Mesendoderm (in vitro differentiated cells): Measurements from ENCODE around the gene TRPM3.

Experiments used
- DNase-seq: peaks from one replicate; pipeline ENCODE4 v3.0.0; 2013
- H2AK5ac ChIP-seq: 2 replicates; pipeline ENCODE4 v1.6.1; 2013; ENCODE audit warnings: low read length, inconsistent platforms
- H2BK120ac ChIP-seq: 2 replicates; pipeline ENCODE4 v1.6.1; 2013; ENCODE audit warnings: low read depth, mild to moderate bottlenecking, low read length, moderate library complexity, mixed read lengths
- H2BK15ac ChIP-seq: replicated peaks from 2 replicates; pipeline ENCODE4 v1.6.1; 2013; ENCODE audit warnings: low read depth, mild to moderate bottlenecking, moderate library complexity
- H2BK5ac ChIP-seq: 2 replicates; pipeline ENCODE4 v1.6.1; 2013; ENCODE audit warnings: low read length, inconsistent platforms
- H3K18ac ChIP-seq: 2 replicates; pipeline ENCODE4 v1.6.1; 2013; ENCODE audit warnings: mild to moderate bottlenecking, low read length, mixed read lengths
- H3K23ac ChIP-seq: one replicate; pipeline ENCODE4 v1.6.1; 2013; ENCODE audit warnings: low read length
- H3K27ac ChIP-seq: 2 replicates; pipeline ENCODE4 v1.5.1; 2013; ENCODE audit warnings: low read depth, mild to moderate bottlenecking, inconsistent platforms, low read length, moderate library complexity
- H3K27me3 ChIP-seq: 2 replicates; pipeline ENCODE4 v1.6.1; 2013; ENCODE audit warnings: low read length, control low read depth, mild to moderate bottlenecking, inconsistent platforms; ENCODE audit not compliant: insufficient read depth, poor library complexity
- H3K36me3 ChIP-seq: 2 replicates; pipeline ENCODE4 v1.6.1; 2013; ENCODE audit warnings: low read length, inconsistent platforms; ENCODE audit not compliant: control insufficient read depth, insufficient read depth
- H3K4ac ChIP-seq: one replicate; pipeline ENCODE4 v1.6.1; 2013; ENCODE audit warnings: low read depth, mild to moderate bottlenecking, low read length, moderate library complexity
- H3K4me1 ChIP-seq: 2 replicates; pipeline ENCODE4 v1.6.1; 2013; ENCODE audit warnings: low read depth, low read length, inconsistent platforms; ENCODE audit not compliant: control insufficient read depth
- H3K4me2 ChIP-seq: 2 replicates; pipeline ENCODE4 v1.6.1; 2013; ENCODE audit warnings: low read length
- H3K4me3 ChIP-seq: 2 replicates; pipeline ENCODE4 v1.5.1; 2013; ENCODE audit warnings: mild to moderate bottlenecking, low read length
- H3K56ac ChIP-seq: one replicate; pipeline ENCODE4 v1.6.1; 2013; ENCODE audit warnings: low read length
- H3K79me1 ChIP-seq: 2 replicates; pipeline ENCODE4 v1.6.1; 2013; ENCODE audit warnings: low read length, inconsistent platforms
- H3K79me2 ChIP-seq: 2 replicates; pipeline ENCODE4 v1.6.1; 2013; ENCODE audit warnings: mild to moderate bottlenecking, low read length; ENCODE audit not compliant: control insufficient read depth, insufficient read depth
- H3K9ac ChIP-seq: 2 replicates; pipeline ENCODE4 v1.6.1; 2013; ENCODE audit warnings: low read length, inconsistent platforms
- H4K5ac ChIP-seq: one replicate; pipeline ENCODE4 v1.6.1; 2013; ENCODE audit warnings: low read length
- H4K8ac ChIP-seq: one replicate; pipeline ENCODE4 v1.6.1; 2013; ENCODE audit warnings: low read depth, mild to moderate bottlenecking, control low read depth, low read length, moderate library complexity
- WGBS: extraction: QIAGEN DNeasy Blood & Tissue Kit; methylation state at CpG from one replicate; pipeline ENCODE4 v1.1.7; 2013; ENCODE audit warnings: low lambda C conversion rate, missing lambda C conversion rate; ENCODE audit not compliant: insufficient coverage; ENCODE audit errors: extremely low coverage; 5-methylcytosine and 5-hydroxymethylcytosine counted together

TRPM3 gene

DNA sequence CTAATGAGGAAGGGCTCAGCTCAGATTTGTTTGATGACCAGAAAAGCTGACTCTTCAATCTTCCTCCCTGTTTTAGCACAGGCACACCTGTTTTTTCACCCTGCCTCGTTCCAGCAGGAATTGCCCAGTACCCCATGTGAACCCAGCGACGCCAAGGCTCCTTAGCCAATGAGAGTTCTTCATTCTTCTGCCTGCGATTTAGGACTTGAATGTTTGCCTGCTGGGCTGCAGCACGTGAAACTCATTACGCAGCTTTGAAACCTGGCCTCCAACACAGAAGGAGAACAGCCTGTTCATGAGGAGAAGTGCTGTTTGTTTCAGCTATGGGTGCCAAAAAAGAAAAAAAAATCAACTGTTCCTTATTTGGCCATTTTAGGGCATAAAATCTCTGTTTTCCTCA, 315.5 kb downstream of the TRPM3 start:
- no peak for DNase-seq

DNA sequence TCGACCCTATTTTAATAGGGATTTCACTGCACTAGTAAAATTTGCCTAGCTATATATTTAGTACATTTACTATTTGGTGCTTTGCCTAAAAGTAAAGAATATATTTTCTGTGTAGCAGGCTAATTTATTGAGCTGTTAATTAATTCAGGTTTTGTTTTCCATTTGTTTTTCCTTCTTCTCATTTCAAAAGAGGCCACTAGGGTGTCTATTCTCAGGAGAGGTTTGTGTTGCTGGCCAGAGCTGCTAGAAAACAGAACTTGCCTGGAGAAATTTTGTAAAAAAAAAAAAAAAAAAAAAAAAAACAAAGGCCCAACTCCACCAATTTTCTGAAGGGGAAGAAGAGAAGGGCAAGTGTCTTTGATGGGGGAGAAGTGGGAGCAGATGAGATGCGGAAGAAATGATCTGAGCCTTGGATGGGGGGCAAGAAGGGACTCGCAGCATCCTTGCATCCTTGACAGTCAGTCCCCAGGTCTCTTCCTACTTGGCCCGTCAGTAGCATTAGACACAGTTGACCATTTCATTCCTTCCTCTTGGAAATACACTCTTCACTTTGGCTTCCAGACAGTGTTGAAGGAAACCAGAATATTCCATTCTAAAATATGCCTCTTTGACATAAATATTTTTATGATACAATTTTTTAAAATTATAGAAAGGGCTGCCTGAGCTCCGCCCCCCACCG, 318.5 kb downstream of the TRPM3 start:
- Histone ChIP-seq H3K4me2 (no peak overlapping the region), H3K9ac (no peak overlapping the region), H3K36me3 (no peaks in the 10 kb centered on the region), H4K5ac (no peak overlapping the region), H3K18ac (no peak overlapping the region), H3K27ac (no peak overlapping the region), H4K8ac (no peak overlapping the region), H3K23ac (no peak overlapping the region), H2BK15ac (no peak overlapping the region), H3K4me1 (no peaks in the 10 kb centered on the region), H3K4me3 (no peak overlapping the region), H3K79me2 (no peaks in the 10 kb centered on the region), H3K4ac (no peak overlapping the region), H3K27me3 (no peaks in the 10 kb centered on the region), H3K56ac (no peak overlapping the region), H2BK120ac (no peak overlapping the region), H2AK5ac (no peak overlapping the region), H2BK5ac (no peak overlapping the region), H3K79me1 (no peaks in the 10 kb centered on the region)
- DNase-seq, result no peak
- WGBS, result no CpG with 5 or more reads among the region's 6 CpGs

More for the DNA sequence above, 315.5 kb downstream of the TRPM3 start:
- Histone ChIP-seq H3K9ac (no peak overlapping the region), H3K18ac (no peak overlapping the region), H3K27me3 (no peaks in the 10 kb centered on the region), H3K27ac (no peak overlapping the region), H2AK5ac (no peak overlapping the region), H2BK5ac (no peak overlapping the region), H3K79me1 (no peaks in the 10 kb centered on the region), H3K4me2 (no peak overlapping the region), H3K36me3 (no peaks in the 10 kb centered on the region), H3K4ac (no peak overlapping the region), H3K4me1 (no peaks in the 10 kb centered on the region), H3K23ac (no peak overlapping the region), H2BK120ac (no peak overlapping the region), H3K79me2 (no peaks in the 10 kb centered on the region), H2BK15ac (no peak overlapping the region), H4K8ac (no peak overlapping the region), H4K5ac (no peak overlapping the region), H3K4me3 (no peak overlapping the region), H3K56ac (no peak overlapping the region)
- no CpG with 5 or more reads among the region's 6 CpGs for WGBS

DNA sequence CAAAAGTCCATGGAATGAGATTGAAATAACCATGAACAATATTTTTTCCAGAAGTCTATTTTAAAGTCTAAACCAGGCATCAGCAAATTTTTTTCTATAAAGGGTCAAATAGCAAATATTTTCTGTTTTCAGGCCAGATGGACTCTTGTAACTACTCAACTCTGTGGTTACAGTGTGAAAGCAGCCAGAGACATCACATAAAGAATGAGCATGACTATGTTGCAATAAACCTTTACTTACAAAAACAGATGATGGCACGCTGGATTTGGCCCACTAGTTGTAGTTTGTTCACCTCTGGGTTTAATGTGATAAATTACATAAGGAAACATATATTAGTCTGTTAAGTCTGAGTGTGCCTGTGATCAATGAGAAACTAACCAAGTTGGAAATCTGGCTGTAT, 319.2 kb downstream of the TRPM3 start:
- Histone ChIP-seq H3K23ac (no peak overlapping the region), H3K27me3 (no peaks in the 10 kb centered on the region)

DNA sequence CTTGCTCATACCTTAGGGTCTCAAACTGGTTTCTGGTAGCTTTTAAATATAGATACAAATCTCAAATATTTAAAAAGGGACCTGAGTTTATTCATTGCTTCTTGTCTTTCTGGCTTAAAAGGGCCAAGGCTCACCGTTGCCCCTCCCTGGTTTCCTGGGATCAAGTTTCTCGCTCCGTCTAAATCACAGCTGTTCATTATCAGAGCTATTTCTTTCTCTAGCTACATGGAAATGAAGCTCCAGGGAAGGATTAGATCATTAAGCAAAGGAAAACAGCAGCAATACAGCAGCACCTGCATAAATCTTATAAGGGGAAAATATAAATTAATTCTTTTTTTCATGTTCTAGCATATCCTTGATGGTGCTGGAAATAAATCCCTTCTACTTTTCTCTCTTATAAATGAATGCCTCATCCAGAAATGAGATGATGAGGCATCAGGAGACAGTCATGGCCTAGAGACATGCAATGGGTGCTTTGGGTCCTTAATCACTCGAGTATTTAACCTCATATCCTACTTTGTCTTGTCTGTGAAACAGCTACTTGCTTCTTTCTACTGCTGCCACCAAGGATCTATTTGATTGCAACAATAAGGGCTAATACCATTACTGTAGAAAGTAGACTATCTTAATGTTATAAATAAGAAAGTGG, 320.1 kb downstream of the TRPM3 start:
- Histone ChIP-seq H3K36me3 (no peaks in the 10 kb centered on the region), H3K79me2 (no peaks in the 10 kb centered on the region), H2BK120ac (no peak overlapping the region), H4K8ac (no peak overlapping the region), H4K5ac (no peak overlapping the region), H3K18ac (no peak overlapping the region), H3K27ac (no peak overlapping the region), H3K4ac (no peak overlapping the region), H3K27me3 (no peaks in the 10 kb centered on the region), H2BK5ac (no peak overlapping the region), H2BK15ac (no peak overlapping the region), H3K9ac (no peak overlapping the region), H3K4me2 (no peak overlapping the region), H3K4me1 (no peaks in the 10 kb centered on the region), H3K23ac (no peak overlapping the region), H3K79me1 (no peaks in the 10 kb centered on the region), H3K4me3 (no peak overlapping the region), H2AK5ac (no peak overlapping the region), H3K56ac (no peak overlapping the region)
- no CpG with 5 or more reads among the region's 4 CpGs for WGBS
- no peak for DNase-seq

More for the DNA sequence above, 319.2 kb downstream of the TRPM3 start:
- Histone ChIP-seq H3K36me3 (no peaks in the 10 kb centered on the region), H2BK120ac (no peak overlapping the region), H3K27ac (no peak overlapping the region), H3K4me2 (no peak overlapping the region), H3K4me3 (no peak overlapping the region), H2BK5ac (no peak overlapping the region), H2AK5ac (no peak overlapping the region), H3K79me2 (no peaks in the 10 kb centered on the region), H3K4ac (no peak overlapping the region), H3K18ac (no peak overlapping the region), H4K5ac (no peak overlapping the region), H2BK15ac (no peak overlapping the region), H3K9ac (no peak overlapping the region), H3K79me1 (no peaks in the 10 kb centered on the region), H3K56ac (no peak overlapping the region), H3K4me1 (no peaks in the 10 kb centered on the region), H4K8ac (no peak overlapping the region)
- no CpG with 5 or more reads among the region's 1 CpG for WGBS
- no peak for DNase-seq

DNA sequence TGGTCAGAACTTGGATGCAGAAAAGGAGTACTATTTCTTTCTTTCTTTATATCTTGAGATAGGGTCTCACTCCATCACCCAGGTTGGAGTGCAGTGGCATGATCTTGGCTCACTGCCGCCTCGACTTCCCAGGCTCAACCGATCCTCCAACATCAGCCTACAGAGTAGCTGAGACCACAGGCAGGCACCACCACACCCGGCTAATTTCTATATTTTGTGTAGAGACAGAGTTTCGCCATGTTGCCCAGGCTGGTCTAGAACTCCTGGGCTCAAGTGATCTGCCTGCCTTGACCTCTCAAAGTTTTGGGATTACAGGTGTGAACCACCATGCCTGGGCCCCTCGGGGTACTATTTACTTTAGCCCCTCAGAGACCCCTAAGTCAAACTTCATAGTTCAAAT, 323.4 kb downstream of the TRPM3 start:
- Histone ChIP-seq H2AK5ac (no peak overlapping the region), H3K27me3 (no peaks in the 10 kb centered on the region), H3K27ac (no peak overlapping the region), H3K4me3 (no peak overlapping the region), H3K79me2 (no peaks in the 10 kb centered on the region), H3K4ac (no peak overlapping the region), H3K79me1 (no peaks in the 10 kb centered on the region), H2BK15ac (no peak overlapping the region), H3K4me1 (no peaks in the 10 kb centered on the region), H3K36me3 (no peaks in the 10 kb centered on the region), H2BK120ac (no peak overlapping the region), H4K8ac (no peak overlapping the region), H3K18ac (no peak overlapping the region), H3K4me2 (no peak overlapping the region), H4K5ac (no peak overlapping the region), H2BK5ac (no peak overlapping the region), H3K56ac (no peak overlapping the region), H3K9ac (no peak overlapping the region), H3K23ac (no peak overlapping the region)
- no CpG with 5 or more reads among the region's 6 CpGs for WGBS
- no peak for DNase-seq

DNA sequence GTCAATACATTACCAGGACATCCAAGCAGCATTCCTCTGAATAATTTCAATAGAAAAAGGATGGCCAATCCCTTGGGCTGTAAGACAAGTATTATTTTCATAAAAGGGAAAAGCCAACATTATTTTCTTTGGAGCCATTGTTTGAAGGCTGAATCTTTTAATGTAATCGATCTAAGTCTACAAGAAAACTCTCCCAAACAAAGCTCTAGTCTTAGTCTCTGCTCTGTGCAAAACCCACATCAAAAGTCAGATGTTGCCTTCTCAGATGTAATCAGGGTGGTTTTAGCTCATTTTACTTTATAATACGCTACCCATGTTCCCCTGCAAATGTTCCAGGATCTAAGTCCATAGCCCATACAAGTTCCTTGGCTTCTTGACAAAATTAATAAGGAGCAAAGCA, 325.6 kb downstream of the TRPM3 start:
- H3K4me2 ChIP-seq, result no peak overlapping the region
- no peak for DNase-seq
- WGBS, result no CpG with 5 or more reads among the region's 2 CpGs

More for the DNA sequence above, 325.6 kb downstream of the TRPM3 start:
- H3K27ac ChIP-seq, result no peak overlapping the region
- no peak overlapping the region for H4K5ac ChIP-seq
- H3K79me1 ChIP-seq, result no peaks in the 10 kb centered on the region
- no peak overlapping the region for H2AK5ac ChIP-seq
- H3K4ac ChIP-seq, result no peak overlapping the region
- no peak overlapping the region for H3K4me3 ChIP-seq
- no peaks in the 10 kb centered on the region for H3K36me3 ChIP-seq
- no peak overlapping the region for H4K8ac ChIP-seq
- no peak overlapping the region for H3K23ac ChIP-seq
- H3K4me1 ChIP-seq, result no peaks in the 10 kb centered on the region
- H3K18ac ChIP-seq, result no peak overlapping the region
- H3K79me2 ChIP-seq, result no peaks in the 10 kb centered on the region
- H3K9ac ChIP-seq, result no peak overlapping the region
- H2BK15ac ChIP-seq, result no peak overlapping the region
- no peak overlapping the region for H2BK120ac ChIP-seq
- H3K27me3 ChIP-seq, result no peaks in the 10 kb centered on the region
- H3K56ac ChIP-seq, result no peak overlapping the region
- H2BK5ac ChIP-seq, result no peak overlapping the region
